ENCODE data around the gene SP1.

Gene SP1

GRCh38 chr12:53441040-53441833, 61.3 kb downstream of the SP1 start, which contains the start of gene PRR13 (continued):
- TF ChIP-seq ZNF580 (tag by site-specific recombination; IDR thresholded peaks at IDR 0.05) = 0 out of 2 replicates have a peak, but pooled peaks have one; percentile 25
- TF ChIP-seq ZNF664 (tag by site-specific recombination; IDR thresholded peaks at IDR 0.05) = no peak
- TF ChIP-seq ZNF311 (tag by site-specific recombination; IDR thresholded peaks at IDR 0.05; ENCODE audit: borderline replicate concordance) = no peak
- peak; percentile 50; the same call in 1 of the 2 replicates for TF ChIP-seq SP7 (tag by site-specific recombination; IDR thresholded peaks at IDR 0.05)
- no peak for TF ChIP-seq ZBTB49 (tag by site-specific recombination; IDR thresholded peaks at IDR 0.05; ENCODE audit: low read depth)
- TF ChIP-seq ZNF184 (tag by site-specific recombination; IDR thresholded peaks at IDR 0.05) = no peak
- no peak for TF ChIP-seq ZNF621 (tag by site-specific recombination; IDR thresholded peaks at IDR 0.05)
- no peak for TF ChIP-seq ZNF596 (tag by site-specific recombination; IDR thresholded peaks at IDR 0.05)
- TF ChIP-seq PRDM4 (tag by site-specific recombination; IDR thresholded peaks at IDR 0.05) = peak; percentile 59; the same call in 1 of the 2 replicates
- TF ChIP-seq ZSCAN18 (tag by site-specific recombination; IDR thresholded peaks at IDR 0.05) = no peak
- no peak for TF ChIP-seq ZNF623 (tag by site-specific recombination; IDR thresholded peaks at IDR 0.05)
- no peak for TF ChIP-seq ZNF571 (tag by site-specific recombination; IDR thresholded peaks at IDR 0.05)
- TF ChIP-seq ZSCAN23 (tag by site-specific recombination; IDR thresholded peaks at IDR 0.05) = no peak
- TF ChIP-seq ZNF639 (tag by site-specific recombination; IDR thresholded peaks at IDR 0.05) = no peak
- peak; percentile 54 for TF ChIP-seq IKZF3 (tag by site-specific recombination; IDR thresholded peaks at IDR 0.05)
- no peak for TF ChIP-seq EGR2 (tag by site-specific recombination; IDR thresholded peaks at IDR 0.05; ENCODE audit: low read depth)
- no peak for TF ChIP-seq KLF1 (tag by site-specific recombination; IDR thresholded peaks at IDR 0.05)
- no peak for TF ChIP-seq ZNF791 (tag by site-specific recombination; IDR thresholded peaks at IDR 0.05)
- TF ChIP-seq ZNF394 (tag by site-specific recombination; IDR thresholded peaks at IDR 0.05; ENCODE audit: borderline replicate concordance) = no peak
- TF ChIP-seq OSR2 (tag by site-specific recombination; IDR thresholded peaks at IDR 0.05) = no peak
- TF ChIP-seq ZNF561 (tag by site-specific recombination; IDR thresholded peaks at IDR 0.05; ENCODE audit: borderline replicate concordance) = peak; percentile 64; the same call in 1 of the 2 replicates
- no peak for TF ChIP-seq MZF1 (tag by site-specific recombination; IDR thresholded peaks at IDR 0.05; ENCODE audit: borderline replicate concordance)
- TF ChIP-seq YY1 (tag by site-specific recombination; IDR thresholded peaks at IDR 0.05) = peak; percentile 93; the same call in 1 of the 2 replicates
- no peak for TF ChIP-seq ZNF830 (tag by site-specific recombination; IDR thresholded peaks at IDR 0.05; ENCODE audit: low read depth)
- no peak for TF ChIP-seq GFI1B (tag by site-specific recombination; IDR thresholded peaks at IDR 0.05)
- no peak for TF ChIP-seq ZNF610 (tag by site-specific recombination; IDR thresholded peaks at IDR 0.05; ENCODE audit: borderline replicate concordance)
- TF ChIP-seq ZNF202 (tag by site-specific recombination; IDR thresholded peaks at IDR 0.05; ENCODE audit: borderline replicate concordance) = no peak
- peak; percentile 78 for TF ChIP-seq ZNF660 (tag by site-specific recombination; IDR thresholded peaks at IDR 0.05)
- no peak for TF ChIP-seq MYNN (tag by site-specific recombination; IDR thresholded peaks at IDR 0.05; ENCODE audit: borderline replicate concordance)
- TF ChIP-seq ZNF121 (tag by site-specific recombination; IDR thresholded peaks at IDR 0.05) = no peak
- peak; percentile 95; the same call in 1 of the 2 replicates for TF ChIP-seq ZNF362 (tag by site-specific recombination; IDR thresholded peaks at IDR 0.05)
- no peak for TF ChIP-seq ZNF132 (tag by site-specific recombination; IDR thresholded peaks at IDR 0.05; ENCODE audit: borderline replicate concordance)

All from HEK293 (cell line).